GM13976 (cell line): ENCODE measurements around the gene DTL.

Source experiments
- DNase-seq: peaks from one replicate; pipeline ENCODE4 v3.0.0; 2012; ENCODE audit warnings: low spot score
- CTCF ChIP-seq: IDR thresholded peaks from 2 replicates; pipeline ENCODE4 v1.5.1; 2012; ENCODE audit warnings: borderline replicate concordance, mild to moderate bottlenecking; ENCODE audit not compliant: insufficient read depth; ENCODE audit errors: extremely low read depth, missing control alignments, control extremely low read depth
- in situ Hi-C: fragments of 300-500 bp; cut with MboI; formaldehyde crosslinking; loops from one replicate; pipeline ENCODE4 v1.12.0; 2022; ENCODE audit warnings: low sequenced_read_pairs, mixed read lengths, inconsistent platforms; ENCODE audit not compliant: unreplicated experiment

Gene DTL

GRCh38 chr1:212125654-212126053 is 90.1 kb downstream of the DTL start:
- no peak for TF ChIP-seq CTCF
- DNase-seq, result no peak
- in situ Hi-C loops, result no loop called here

GRCh38 chr1:212127221-212127620 is 91.7 kb downstream of the DTL start:
- in situ Hi-C loops, result no loop called here
- DNase-seq, result no peak

GRCh38 chr1:212129781-212130180 is 94.2 kb downstream of the DTL start:
- in situ Hi-C loops, result no loop called here

More at GRCh38 chr1:212127221-212127620, 91.7 kb downstream of the DTL start:
- TF ChIP-seq CTCF, result no peak

GRCh38 chr1:212132025-212132424 is 96.5 kb downstream of the DTL start:
- TF ChIP-seq CTCF, result no peak
- in situ Hi-C loops, result no loop called here
- no peak for DNase-seq

More at GRCh38 chr1:212129781-212130180, 94.2 kb downstream of the DTL start:
- no peak for TF ChIP-seq CTCF
- no peak for DNase-seq

- no peak for DNase-seq
- in situ Hi-C loops, result no loop called here
- TF ChIP-seq CTCF, result no peak
These were observed 97.8 kb downstream of the DTL start for GRCh38 chr1:212133319-212133718.

- no peak for TF ChIP-seq CTCF
- in situ Hi-C loops, result no loop called here
- no peak for DNase-seq
These were observed 99.6 kb downstream of the DTL start for GRCh38 chr1:212135166-212135565.

- no peak for TF ChIP-seq CTCF
- in situ Hi-C loops, result no loop called here
- no peak for DNase-seq
These were observed 102.3 kb downstream of the DTL start for GRCh38 chr1:212137854-212138253.
